Ammon's horn (tissue), 1 donor: Measurements from ENCODE around the gene CD8B.
A peak's percentile ranks its signal among the peaks of the same experiment; 100 is the strongest.

ENCODE experiments used
- DNase-seq: peaks from one replicate; pipeline ENCODE4 v3.0.0-alpha.2; 2016; ENCODE audit warnings: low spot score

Gene CD8B

DNA sequence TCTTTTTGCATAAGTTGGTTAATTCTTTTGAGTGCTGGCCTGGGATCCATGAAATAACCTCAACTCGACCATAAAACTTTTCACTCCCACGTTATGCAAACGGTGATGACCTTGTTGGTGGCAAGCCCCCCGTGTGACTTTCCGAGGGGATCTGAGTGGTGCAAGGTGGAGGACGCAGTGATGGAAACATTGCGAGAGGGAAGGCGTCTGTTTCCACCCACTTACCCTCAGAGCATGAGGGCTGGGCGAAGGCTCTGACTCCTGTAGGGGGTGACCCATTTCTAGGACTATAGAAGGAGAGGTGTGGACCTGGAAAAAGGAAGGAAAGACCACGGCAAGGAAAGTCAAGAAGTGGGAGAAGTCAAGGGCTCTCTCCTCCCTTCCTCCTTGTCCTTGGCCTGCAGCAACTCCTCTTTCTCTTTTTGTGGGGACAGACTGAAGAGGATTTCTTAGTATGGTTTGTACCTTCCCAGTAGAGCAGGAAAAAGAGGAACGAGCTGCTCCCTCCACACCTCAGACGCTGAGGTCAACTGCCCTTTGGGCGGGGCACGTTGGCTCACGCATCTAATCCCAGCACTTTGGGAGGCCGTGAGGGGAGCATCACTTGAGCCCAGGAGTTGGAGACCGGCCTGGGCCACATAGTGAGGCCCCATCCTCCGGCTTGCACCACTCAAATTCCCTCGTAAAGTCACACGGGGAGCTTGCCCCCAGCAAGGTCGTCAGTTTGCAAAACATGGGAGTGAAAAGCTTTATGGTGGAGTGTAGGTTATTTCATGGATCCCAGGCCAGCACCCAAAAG, 55.4 kb downstream of the CD8B start:
- no peak for DNase-seq

- DNase-seq: no peak
Observed at GRCh38 chr2:86800856-86801567, 60.7 kb downstream of the CD8B start.

GRCh38 chr2:86794861-86795260, 66.8 kb downstream of the CD8B start:
- DNase-seq: no peak

- no peak for DNase-seq
Observed at GRCh38 chr2:86793752-86794151, 67.9 kb downstream of the CD8B start.

GRCh38 chr2:86791573-86791972, 70.1 kb downstream of the CD8B start:
- DNase-seq: no peak

- DNase-seq: no peak
Observed at GRCh38 chr2:86790676-86791572, 70.8 kb downstream of the CD8B start, which contains the start of gene CD8A. Gene CD8A, minus strand, starts transcription at chr2:86790913. Its CDS starts 88 bp downstream, at chr2:86790825.

DNA sequence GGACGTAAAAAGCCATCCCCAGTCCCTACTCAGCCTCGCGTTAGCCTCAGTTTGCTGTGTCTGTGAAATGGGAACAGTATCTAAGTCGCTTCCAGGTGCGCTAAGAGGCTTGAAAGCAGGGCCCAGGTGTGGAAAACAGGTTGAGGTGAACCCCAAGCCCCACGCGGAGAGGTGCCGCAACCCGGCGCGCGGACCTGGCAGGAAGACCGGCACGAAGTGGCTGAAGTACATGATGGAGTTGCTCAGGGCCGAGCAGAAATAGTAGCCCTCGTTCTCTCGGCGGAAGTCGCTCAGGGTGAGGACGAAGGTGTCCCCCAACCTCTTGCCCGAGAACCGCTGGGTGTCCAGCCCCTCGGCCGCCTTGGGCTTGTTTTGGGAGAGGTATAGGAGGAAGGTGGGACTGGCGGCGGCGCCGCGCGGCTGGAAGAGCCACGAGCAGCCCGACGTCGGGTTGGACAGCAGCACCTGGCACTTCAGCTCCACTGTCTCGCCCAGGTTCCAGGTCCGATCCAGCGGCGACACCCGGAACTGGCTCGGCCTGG, 71.5 kb downstream of the CD8B start:
- no peak for DNase-seq

GRCh38 chr2:86789687-86790133, 72.0 kb downstream of the CD8B start:
- no peak for DNase-seq

DNA sequence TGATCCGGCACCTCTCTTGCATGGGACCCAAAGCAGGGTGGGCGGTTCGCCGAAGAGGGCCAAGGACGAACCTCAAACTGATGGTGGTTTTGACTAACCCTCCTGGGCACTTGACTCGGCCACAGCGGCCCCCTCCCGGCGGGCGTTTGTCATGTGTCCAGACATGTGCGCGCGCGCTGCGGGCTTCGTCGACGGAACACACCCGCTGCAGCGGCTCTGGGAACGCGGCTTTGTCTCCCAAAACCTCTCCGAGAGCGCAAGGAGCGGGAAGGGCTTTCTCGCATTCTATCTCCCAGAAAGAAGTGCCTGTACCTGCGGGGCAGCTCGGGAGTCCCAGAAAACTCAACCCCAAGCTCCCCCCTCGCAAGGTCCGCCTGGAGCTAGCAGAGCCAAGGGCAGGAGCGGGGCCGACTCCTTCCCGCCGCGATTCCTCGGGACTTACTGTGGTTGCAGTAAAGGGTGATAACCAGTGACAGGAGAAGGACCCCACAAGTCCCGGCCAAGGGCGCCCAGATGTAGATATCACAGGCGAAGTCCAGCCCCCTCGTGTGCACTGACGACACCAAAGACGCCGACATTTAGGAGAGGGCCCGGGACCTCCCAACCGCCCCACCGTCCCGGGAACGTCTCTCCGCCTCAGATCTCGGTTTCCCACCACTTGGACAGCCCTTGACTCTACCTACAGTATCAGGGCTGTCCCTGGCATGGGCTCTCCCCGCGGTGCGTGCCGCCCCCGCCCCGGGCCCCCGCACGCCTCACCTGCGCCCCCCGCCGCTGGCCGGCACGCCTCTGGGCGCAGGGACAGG, 72.6 kb downstream of the CD8B start:
- no peak for DNase-seq

- peak; percentile 20 for DNase-seq
Observed at GRCh38 chr2:86788165-86788564, 73.5 kb downstream of the CD8B start.

DNA sequence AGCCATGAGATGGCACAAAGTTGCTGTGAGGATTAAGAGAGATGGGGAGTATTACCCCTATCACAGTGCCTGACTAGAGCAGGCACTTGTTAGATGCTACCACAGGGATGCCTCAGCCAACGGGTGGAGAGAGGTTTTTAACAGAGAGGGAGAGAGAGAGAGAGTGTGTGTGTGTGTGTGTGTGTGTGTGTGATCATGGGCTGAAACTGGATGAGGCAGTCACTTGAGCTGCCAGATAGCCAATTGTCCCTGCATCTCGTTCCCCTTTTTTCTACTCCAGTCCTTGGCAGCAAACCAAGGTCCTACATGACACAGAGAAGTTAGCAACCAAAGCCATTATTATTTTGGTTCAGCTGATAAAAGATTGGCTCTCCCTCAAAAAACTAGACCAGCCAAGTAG, 74.0 kb downstream of the CD8B start:
- peak; percentile 66 for DNase-seq

GRCh38 chr2:86786001-86786536, 75.6 kb downstream of the CD8B start:
- no peak for DNase-seq

- DNase-seq: no peak
Observed at GRCh38 chr2:86785456-86785855, 76.2 kb downstream of the CD8B start.

DNA sequence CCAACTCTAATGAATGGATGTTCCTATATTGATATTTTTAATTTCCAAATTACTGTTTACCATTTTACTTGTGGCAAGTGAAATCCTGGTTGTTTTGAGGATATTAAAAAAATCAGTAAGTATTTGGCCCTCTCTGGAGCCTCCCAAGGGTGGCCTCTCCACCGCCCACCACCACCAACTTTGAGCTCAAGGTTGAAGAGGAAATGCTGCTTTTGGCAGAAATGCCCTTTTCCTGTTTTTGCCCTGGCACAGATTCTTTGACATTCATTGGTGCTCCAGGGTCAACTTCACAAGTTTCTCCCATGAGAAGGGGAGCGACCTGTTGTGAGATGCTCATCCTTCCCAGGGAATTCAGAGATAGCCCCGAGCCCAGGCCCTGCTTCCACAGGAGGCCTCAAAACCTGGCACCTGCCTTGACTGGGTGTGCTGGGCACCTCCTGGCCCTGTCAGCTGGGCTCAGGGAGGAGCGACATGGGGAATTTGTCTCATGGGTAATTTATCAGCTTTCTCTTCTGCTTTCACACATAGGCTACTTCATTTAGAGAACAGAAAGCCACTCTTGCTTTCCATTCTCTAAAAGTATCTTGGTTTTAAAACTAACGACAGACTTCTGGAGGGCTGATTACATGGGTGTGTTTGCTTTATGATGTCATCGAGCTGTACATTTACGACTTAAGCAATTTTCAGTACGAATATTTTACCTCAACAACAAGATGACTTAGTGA, 77.9 kb downstream of the CD8B start:
- no peak for DNase-seq

GRCh38 chr2:86782748-86783147, 78.9 kb downstream of the CD8B start:
- no peak for DNase-seq

GRCh38 chr2:86781363-86781762, 80.3 kb downstream of the CD8B start:
- DNase-seq: no peak

DNA sequence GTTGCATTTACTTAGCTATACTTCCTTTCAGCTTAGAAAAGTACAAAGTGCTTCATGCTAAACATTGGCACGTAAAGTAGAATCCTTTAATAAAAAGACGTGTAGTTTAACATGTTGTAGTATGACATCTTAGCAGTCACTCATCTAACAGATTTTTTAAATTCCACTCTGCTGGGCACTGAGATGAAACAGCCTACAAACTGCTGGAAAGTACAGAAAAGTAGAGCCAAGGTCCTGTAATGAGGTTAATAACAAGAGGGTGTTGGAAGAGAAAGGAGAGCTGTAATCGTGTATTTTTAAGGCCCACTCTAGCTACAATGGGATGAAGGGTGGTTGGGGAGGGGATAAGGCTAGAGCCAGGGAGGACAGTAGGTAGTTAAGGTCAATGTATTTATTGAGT, 81.7 kb downstream of the CD8B start:
- no peak for DNase-seq

DNA sequence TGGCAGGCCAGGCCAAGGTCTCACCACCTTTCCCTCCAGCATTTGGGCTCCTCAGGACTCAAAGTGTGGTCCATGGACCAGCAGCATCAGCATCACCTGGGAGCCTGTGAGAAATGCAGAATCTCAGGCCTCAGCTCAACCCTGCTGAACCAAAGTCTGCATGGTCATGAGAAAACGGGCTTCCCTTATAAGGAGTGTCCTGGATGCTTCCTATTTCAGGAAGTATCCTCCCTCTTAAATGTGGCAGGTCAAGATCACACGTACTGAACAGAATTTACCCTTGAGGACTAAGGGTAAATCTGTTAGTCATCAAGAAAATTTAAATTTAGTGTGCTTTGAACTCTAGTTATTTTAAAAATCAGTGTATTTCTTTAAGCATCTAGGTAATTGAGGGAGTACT, 82.7 kb downstream of the CD8B start:
- DNase-seq: no peak

GRCh38 chr2:86776532-86776931, 85.2 kb downstream of the CD8B start:
- no peak for DNase-seq

DNA sequence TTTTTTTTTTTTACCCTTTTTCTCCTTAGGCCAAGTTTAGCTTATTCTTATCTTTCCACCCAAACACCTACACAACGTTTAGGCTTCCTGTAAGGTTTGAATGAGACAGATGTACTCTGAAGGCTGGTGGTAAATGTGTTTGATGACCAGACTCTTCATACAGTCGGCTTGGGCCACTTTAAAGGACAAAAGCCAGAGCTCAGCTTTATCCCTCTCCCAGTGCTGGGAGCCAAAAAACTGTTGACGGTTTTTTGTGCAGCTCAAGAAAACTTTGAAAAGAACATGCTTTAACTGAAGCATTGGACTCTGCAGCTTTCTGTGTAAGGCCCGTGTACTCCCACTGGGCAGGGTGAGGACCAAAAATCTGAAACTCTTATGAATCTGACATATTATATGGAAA, 86.3 kb downstream of the CD8B start:
- DNase-seq: no peak
